NCI-H2107 treated with DMSO at 0.1 percent for 48 hours (cell line): ENCODE results near the gene OR2AG1.
"Not testable (repeated sequence)": the region's sequence is repeated elsewhere in the genome, so short reads cannot be mapped to it uniquely, and the experiment has no call there.

Experiments
- DNase-seq: peaks from one replicate; lab custom pipeline; 2025; ENCODE audit not compliant: unreplicated experiment; lab: John Stamatoyannopoulos, UW

Gene OR2AG1

GRCh38 chr11:6790546-6790945 is 7.7 kb downstream of the OR2AG1 start:
- DNase-seq: no peak

- DNase-seq: no peak
Measured at GRCh38 chr11:6794639-6795038, 11.8 kb downstream of the OR2AG1 start.

- DNase-seq: no peak
Measured at GRCh38 chr11:6799402-6799801, 16.6 kb downstream of the OR2AG1 start, which contains the start of gene OR6A2. OR6A2 (minus strand) TSS chr11:6799689; CDS start chr11:6795708, 3,981 bp downstream.

- DNase-seq: not testable (repeated sequence)
Measured at GRCh38 chr11:6801075-6801474, 18.3 kb downstream of the OR2AG1 start.

GRCh38 chr11:6812390-6813005 is 29.7 kb downstream of the OR2AG1 start:
- DNase-seq: peak; percentile 61

- no peak for DNase-seq
Measured at GRCh38 chr11:6813656-6814055, 30.8 kb downstream of the OR2AG1 start.

- DNase-seq: no peak
Measured at GRCh38 chr11:6817694-6818093, 34.9 kb downstream of the OR2AG1 start.

- no peak for DNase-seq
Measured at GRCh38 chr11:6818967-6819366, 36.1 kb downstream of the OR2AG1 start.

- DNase-seq: no peak
Measured at GRCh38 chr11:6824136-6824823, 41.5 kb downstream of the OR2AG1 start.

GRCh38 chr11:6825231-6825744 is 42.5 kb downstream of the OR2AG1 start:
- no peak for DNase-seq

GRCh38 chr11:6828103-6828502 is 45.3 kb downstream of the OR2AG1 start:
- DNase-seq: no peak

- DNase-seq: no peak
Measured at GRCh38 chr11:6833356-6833755, 50.5 kb downstream of the OR2AG1 start.

- no peak for DNase-seq
Measured at GRCh38 chr11:6834021-6834420, 51.2 kb downstream of the OR2AG1 start.
